GM21447 (cell line): ENCODE measurements around the gene NEK9.
"Not testable (repeated sequence)": the region's sequence is repeated elsewhere in the genome, so short reads cannot be mapped to it uniquely, and the experiment has no call there.

ENCODE experiments used
- ATAC-seq: cut with Tn5 transposase; IDR thresholded peaks from one replicate; pipeline ENCODE4 v1.9.1; 2021; ENCODE audit not compliant: unreplicated experiment

NEK9 gene

DNA sequence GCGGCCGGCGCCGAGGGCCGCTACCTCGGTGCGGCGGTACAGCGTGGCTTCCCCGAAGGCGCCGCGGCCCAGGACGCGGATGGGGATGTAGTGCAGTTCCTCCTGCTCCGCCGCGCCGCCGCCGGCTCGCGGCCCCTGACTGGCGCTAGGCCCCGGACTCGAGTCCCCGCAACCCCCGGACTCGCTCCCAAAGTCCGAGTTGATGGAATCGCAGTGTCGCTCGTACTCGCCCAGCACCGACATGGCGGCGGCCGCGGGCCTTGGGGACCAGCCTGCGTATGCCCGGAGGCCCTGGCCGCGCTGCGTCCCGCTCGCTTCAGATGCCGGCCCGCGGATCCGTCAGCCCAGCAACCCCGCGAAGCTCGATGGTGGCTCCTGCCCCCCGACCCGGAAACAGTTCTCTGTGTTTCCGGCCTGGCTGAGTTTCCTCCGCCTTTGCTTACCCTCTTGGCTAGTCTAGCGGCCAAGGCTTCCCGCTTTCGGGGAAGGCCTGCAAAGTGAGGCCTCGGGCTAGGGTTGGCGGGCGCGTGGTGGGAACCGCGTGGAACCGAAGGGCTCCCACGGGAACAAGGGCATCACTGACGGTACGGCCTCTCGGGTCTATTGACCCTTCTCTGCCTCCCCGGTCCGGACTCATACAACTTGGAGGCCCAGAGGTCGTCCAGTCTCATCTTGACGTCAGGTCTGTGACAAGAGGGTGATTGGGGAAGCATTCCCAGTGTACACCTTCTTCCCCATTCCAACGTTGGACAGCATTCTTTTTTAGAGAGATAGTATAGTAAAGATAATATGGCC lies at the start of gene NEK9:
TSS of gene NEK9 (minus strand) at position 370 of the 795 bp plus-strand sequence. CDS start at position 243, 127 bp downstream.
- ATAC-seq, result peak; percentile 80

DNA sequence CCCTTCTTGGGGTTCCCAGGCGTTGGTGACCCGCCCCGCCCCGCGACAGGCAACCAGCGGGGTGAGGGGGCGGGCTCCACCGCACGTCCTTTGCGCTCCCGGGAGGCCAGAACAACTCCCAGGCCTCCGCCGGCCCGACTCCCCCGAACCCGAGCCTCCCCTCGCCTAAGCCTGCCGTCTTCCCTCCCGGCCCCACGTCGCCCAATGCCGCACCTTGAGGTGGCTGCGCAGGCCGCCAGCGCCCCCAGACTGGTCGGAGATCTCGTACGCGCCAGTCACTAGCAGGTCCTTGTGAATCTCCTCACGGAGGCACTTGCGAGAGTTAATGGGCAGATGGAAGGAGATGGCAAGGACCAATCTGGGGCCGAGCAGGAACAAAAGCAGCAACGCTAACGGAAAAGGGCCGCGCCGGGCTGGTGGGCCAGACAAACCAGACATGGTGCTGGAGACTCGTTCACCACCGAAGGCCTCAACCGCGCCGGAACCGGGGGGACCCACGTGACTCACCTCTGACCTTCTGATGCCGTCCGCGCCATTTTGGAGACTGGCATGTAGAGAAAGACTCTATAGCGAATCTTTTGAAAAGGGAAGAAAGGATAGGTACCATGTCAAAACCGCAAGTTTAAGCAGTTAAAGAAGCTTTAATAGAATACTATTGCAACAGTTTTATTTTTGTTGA lies 49.4 kb upstream of the NEK9 start, which contains the start of gene TMED10:
TSS of gene TMED10 (minus strand) at position 471 of the 679 bp plus-strand sequence. CDS start at position 438, 33 bp downstream.
- ATAC-seq, result peak; percentile 69

- ATAC-seq, result peak; percentile 11
Observed at GRCh38 chr14:75175677-75176141, 48.9 kb upstream of the NEK9 start.

GRCh38 chr14:75174066-75174465 lies 47.2 kb upstream of the NEK9 start:
- no peak for ATAC-seq

DNA sequence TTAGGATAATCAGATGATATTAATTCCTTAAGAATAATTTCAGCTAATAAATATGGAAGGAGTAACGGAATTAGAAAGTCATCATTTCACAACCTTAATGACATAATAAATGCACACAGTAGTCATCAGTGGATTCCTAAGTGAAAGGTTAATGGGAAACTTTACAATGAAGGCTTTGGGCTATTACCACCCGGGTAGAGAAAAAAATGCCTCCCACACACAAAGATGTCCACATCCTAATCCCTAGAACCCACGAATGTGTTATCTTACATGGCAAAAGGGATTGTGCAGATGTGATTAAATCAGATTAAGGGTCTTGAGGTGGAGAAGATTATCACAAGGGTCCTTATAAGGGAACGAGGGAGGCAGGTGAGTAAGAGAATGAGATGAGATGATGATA lies 43.9 kb upstream of the NEK9 start:
- no peak for ATAC-seq

GRCh38 chr14:75168586-75169335 lies 41.9 kb upstream of the NEK9 start:
- ATAC-seq, result no peak

DNA sequence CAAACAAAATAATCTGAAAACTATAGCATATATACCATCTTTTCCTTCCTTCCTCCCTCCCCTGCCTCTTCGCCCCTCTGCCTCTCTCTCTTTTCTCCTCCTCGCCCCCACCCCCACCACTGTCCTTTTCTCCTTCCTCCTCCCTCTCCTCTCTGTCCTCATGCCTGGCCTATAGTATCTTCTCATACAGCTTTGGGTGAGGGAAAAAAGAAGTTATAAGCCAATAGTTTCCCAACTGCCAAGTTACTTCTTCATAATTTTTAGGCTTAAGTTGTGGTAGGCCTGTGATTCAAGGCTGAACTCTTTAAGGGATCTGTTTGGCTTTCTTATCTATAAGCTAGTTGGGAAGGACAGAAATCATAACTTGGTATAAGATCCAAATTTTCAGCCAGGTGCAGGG lies 40.5 kb upstream of the NEK9 start:
- ATAC-seq, result no peak

DNA sequence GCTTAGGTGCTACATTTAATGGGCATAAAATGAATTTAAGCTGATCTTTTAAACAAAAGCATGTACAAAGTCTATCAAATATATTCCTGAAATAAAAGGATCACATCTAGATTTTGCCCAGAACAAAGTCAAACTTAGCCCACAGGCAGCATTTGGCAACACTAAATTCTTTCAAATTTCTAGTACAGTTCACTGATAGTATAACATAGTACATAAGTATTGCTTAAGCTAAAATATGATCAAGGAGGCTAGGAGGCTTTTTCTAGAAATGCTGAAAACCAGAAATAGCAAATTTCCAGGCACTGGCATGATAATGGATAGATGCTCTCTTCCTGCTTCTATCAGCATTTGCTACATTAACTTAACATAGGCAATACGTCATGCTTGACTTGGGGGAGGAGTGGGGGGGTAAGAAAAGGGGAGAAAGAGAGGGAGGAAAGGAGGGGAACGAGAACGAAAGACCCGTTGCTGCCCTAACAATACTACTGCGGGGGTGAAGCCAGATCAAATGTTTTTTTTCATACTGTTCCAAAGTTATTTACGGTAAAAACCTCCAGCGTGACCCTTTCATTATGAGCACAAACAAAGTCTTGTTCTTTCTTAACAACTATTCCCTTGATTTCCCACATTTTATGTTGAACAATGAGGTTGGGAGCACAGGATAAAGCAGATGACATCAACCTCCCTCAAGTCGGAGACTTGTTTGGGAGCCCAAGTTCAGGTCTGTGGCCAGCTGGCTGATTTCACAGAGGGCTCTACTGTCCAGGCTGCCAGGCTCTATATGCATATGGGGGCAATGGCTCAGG lies 38.9 kb upstream of the NEK9 start:
- no peak for ATAC-seq

- ATAC-seq, result no peak
Observed at GRCh38 chr14:75164809-75165208, 38.0 kb upstream of the NEK9 start.

GRCh38 chr14:75163677-75164076 lies 36.8 kb upstream of the NEK9 start:
- no peak for ATAC-seq

DNA sequence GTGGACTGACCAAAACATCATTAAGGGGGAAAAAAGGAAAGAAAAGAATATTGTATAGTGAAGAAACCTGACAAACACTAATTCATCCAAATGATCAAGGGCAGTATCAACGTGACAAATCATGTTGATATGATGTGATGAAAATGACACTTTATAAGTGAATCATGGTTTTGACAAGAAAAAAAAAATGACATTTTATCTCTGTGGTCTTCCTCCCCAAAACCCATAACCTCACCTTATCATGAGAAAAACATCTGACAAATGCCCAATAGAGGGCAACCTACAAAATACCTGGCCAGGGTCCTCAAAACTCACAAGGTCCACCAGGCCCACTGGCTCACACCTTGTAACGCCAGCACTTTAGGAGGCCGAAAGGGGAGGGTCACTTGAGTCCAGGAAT lies 35.8 kb upstream of the NEK9 start:
- no peak for ATAC-seq

GRCh38 chr14:75158843-75159614 lies 32.2 kb upstream of the NEK9 start:
- ATAC-seq, result peak; percentile 58

DNA sequence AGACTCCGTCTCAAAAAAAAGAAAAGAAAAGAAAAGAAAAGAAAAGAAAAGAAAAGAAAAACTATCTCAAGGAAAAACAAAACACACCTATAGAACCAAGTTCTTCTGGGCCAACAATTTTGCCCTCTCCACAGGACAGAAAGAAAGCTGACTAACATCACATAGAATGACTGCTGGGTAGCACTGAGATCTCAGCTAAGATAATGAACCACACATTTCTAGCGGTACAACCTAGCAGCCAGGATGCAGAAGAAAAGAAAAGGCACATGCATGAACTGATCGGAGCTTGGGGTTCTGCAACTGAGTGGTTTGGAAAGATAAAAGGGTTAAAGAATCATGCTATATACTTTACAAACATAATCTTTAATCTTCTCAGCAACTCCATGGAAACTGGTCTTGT lies 30.1 kb upstream of the NEK9 start:
- ATAC-seq, result no peak

DNA sequence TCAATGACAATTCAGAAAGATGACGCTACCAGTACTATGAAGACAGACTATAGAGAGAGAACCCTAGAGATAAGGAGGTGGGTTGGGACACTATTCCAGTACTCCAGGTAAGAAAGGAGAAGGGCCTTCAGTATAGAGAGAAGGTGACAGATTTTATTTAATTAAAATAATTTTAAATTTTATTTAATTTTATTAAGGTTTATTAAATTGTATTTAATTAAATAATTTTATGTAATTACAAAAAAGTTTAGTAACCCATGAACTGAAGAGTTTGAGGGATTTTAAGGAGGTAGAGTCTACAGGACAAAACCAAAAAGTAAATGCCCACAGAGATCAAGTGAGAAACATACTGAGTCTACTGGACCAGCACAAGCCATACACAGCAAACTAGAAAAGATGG lies 29.3 kb upstream of the NEK9 start:
- no peak for ATAC-seq

DNA sequence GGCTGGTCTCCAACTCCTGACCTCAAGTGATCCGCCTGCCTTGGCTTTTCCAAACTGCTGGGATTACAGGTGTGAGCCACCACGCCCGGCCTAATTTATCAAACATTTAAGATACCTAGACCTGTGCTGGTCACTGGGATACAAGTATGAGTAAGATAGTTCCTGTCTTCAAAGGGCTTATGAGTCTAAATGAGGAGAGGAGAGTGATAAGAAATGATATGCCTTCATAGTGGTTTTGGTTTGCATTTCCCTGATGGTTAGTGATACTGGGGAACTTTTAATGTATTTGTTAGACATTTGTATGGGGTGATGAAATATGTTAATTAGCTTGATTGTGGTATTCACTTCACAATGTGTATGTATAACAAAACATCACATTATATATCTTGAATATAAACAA lies 28.3 kb upstream of the NEK9 start:
- ATAC-seq, result no peak

DNA sequence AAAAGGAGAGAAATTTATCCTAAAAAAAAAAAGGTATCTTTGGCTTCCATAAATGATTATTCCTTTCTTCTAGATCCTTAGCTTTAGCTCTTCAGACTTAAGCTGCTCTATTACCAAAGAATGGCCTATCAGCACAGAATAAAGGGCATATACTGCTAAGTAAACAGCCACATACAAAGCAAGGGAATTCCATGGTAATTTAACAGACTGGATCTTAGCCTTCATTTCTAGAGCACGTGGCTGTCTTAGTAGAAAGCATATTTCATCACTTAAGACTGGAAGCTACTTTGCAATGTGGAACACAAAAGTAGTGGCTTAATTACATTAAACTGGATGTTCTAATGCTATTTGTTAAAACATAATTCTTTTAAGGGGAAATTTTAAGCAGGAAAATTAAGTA lies 26.4 kb upstream of the NEK9 start:
- ATAC-seq, result no peak

GRCh38 chr14:75151851-75152250 lies 25.0 kb upstream of the NEK9 start:
- no peak for ATAC-seq

DNA sequence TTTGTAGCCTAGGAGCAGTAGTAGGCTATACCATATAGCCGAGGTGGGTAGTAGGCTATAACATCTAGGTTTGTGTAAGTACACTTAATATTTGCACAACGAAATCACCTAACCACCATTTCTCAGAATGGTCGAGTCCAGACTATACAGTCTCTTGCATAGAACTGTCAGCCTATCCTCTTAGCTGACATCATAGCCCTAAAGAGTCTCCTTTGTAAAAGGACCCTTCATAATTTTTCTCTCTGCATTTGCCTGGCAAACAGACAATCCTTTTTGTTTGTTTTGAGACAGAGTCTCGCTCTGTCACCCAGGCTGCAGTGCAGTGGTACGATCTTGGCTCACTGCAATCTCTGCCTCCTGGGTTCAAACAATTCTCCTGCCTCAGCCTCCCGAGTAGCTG lies 23.8 kb upstream of the NEK9 start:
- ATAC-seq, result not testable (repeated sequence)

- no peak for ATAC-seq
Observed at GRCh38 chr14:75150150-75150549, 23.3 kb upstream of the NEK9 start.
